Smooth muscle cell (in vitro differentiated cells): ENCODE measurements around the gene SAE1. TPM values are rescaled to one million over a fixed set of nuclear protein-coding genes. Genes with fewer than 3 reads are reported as not detected.

Source experiments
- DNase-seq: peaks from one replicate; lab custom pipeline; 2025; ENCODE audit not compliant: unreplicated experiment; lab: John Stamatoyannopoulos, UW
- H2AFZ ChIP-seq: fragments of 200-600 bp; sonication (generic); 2 replicates; pipeline ENCODE4 v1.6.0; 2016; ENCODE audit warnings: antibody characterized with exemption, low read depth, mild to moderate bottlenecking
- H3F3A ChIP-seq: fragments of 200-600 bp; sonication (generic); 2 replicates; pipeline ENCODE4 v1.6.0; 2017; ENCODE audit warnings: antibody characterized with exemption, low read depth
- H3K27ac ChIP-seq: fragments of 200-600 bp; sonication (generic); 2 replicates; pipeline ENCODE4 v1.5.1; 2016; ENCODE audit warnings: low read depth, mild to moderate bottlenecking
- H3K27me3 ChIP-seq: fragments of 200-600 bp; sonication (generic); 2 replicates; pipeline ENCODE4 v1.6.1; 2016; ENCODE audit warnings: low read depth, mild to moderate bottlenecking
- H3K36me3 ChIP-seq: fragments of 200-600 bp; sonication (generic); 2 replicates; pipeline ENCODE4 v1.5.1; 2016; ENCODE audit warnings: low read depth
- H3K4me1 ChIP-seq: fragments of 200-600 bp; sonication (generic); 2 replicates; pipeline ENCODE4 v1.5.1; 2016; ENCODE audit warnings: low read depth
- H3K4me2 ChIP-seq: fragments of 200-600 bp; sonication (generic); 2 replicates; pipeline ENCODE4 v1.6.0; 2016; ENCODE audit warnings: mild to moderate bottlenecking
- H3K4me3 ChIP-seq: fragments of 200-600 bp; sonication (generic); 2 replicates; pipeline ENCODE4 v1.5.1; 2016; ENCODE audit warnings: mild to moderate bottlenecking
- H3K79me2 ChIP-seq: fragments of 200-600 bp; sonication (generic); 2 replicates; pipeline ENCODE4 v1.6.0; 2016; ENCODE audit warnings: low read depth, mild to moderate bottlenecking
- H3K9ac ChIP-seq: fragments of 200-600 bp; sonication (generic); 2 replicates; pipeline ENCODE4 v1.6.0; 2016; ENCODE audit warnings: low read depth
- H3K9me3 ChIP-seq: fragments of 200-600 bp; sonication (generic); replicated peaks from 2 replicates; pipeline ENCODE4 v1.5.1; 2016; ENCODE audit warnings: low read depth
- H4K20me1 ChIP-seq: fragments of 200-600 bp; sonication (generic); 2 replicates; pipeline ENCODE4 v1.6.0; 2016; ENCODE audit warnings: low read depth
- CTCF ChIP-seq: fragments of 200-600 bp; sonication (generic); IDR thresholded peaks from 2 replicates; pipeline ENCODE4 v1.5.1; 2017; ENCODE audit warnings: borderline replicate concordance, mild to moderate bottlenecking, antibody characterized with exemption; ENCODE audit not compliant: insufficient read depth, poor library complexity, severe bottlenecking
- WGBS: methylation state at CpG from one replicate; pipeline ENCODE4 v1.1.7; 2016; ENCODE audit warnings: low lambda C conversion rate; 5-methylcytosine and 5-hydroxymethylcytosine counted together
- polyA plus RNA-seq: library from polyadenylated mRNA; unstranded; fragments of >200 nt; fragmentation: Nextera tagmentation; extraction: Ambion mirVana; gene quantifications from 2 replicates; pipeline ENCODE4 v1.2.1, GENCODE V29; 2016
- total RNA-seq: library from RNA; depleted of rRNA; stranded (reverse); fragments of >200 nt; gene quantifications from 2 replicates; pipeline ENCODE4 v1.2.3, GENCODE V29; 2014

SAE1 gene
- total and polyA plus RNA-seq, 2 experiments from 2014 or later, result 65.9 to 89.4 TPM

DNA sequence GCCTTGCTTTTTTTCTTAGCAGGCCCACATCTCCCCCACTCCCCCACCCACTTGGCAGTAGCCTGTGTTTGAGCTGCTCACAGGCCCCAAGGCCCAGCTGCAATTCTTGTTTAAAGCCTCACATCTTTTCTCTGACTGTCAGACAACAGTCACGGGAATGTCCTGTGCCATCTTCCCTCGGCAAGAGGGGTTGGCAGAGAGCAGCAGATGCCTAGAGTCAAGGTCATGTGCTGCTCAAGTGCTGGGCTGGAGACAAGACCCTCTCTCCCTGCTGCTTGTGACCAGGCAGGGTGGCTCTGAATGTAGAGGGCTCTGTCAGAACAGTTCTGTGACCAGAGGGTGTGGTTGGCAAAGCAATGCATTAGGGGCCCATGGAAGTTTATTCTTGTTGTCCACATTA is 53.0 kb downstream of the SAE1 start:
- Histone ChIP-seq H3K4me2 (no peak overlapping the region), H2AFZ (no peak overlapping the region), H3K36me3 (peaks cover 6% of the 10 kb centered on the region), H3K9ac (no peak overlapping the region), H3F3A (no peaks in the 10 kb centered on the region), H3K27me3 (no peaks in the 10 kb centered on the region), H3K79me2 (no peaks in the 10 kb centered on the region), H3K9me3 (no peaks in the 10 kb centered on the region), H3K4me3 (no peak overlapping the region), H4K20me1 (peaks cover 4% of the 10 kb centered on the region), H3K4me1 (no peaks in the 10 kb centered on the region), H3K27ac (no peak overlapping the region)
- TF ChIP-seq CTCF, result no peak
- 94% methylated on average over 2 of the region's 2 CpGs for WGBS
- DNase-seq, result no peak

- H3K4me3 ChIP-seq, result no peak overlapping the region
- H3K4me1 ChIP-seq, result peaks cover 7% of the 10 kb centered on the region
- no peak for TF ChIP-seq CTCF
- no peaks in the 10 kb centered on the region for H4K20me1 ChIP-seq
- H2AFZ ChIP-seq, result no peak overlapping the region
- H3K9me3 ChIP-seq, result no peaks in the 10 kb centered on the region
- DNase-seq, result no peak
- 80% methylated on average over 17 of the region's 17 CpGs for WGBS
- no peaks in the 10 kb centered on the region for H3K27me3 ChIP-seq
- H3F3A ChIP-seq, result peaks cover 11% of the 10 kb centered on the region
- no peak overlapping the region for H3K27ac ChIP-seq
- H3K4me2 ChIP-seq, result no peak overlapping the region
- H3K36me3 ChIP-seq, result no peaks in the 10 kb centered on the region
- no peak overlapping the region for H3K9ac ChIP-seq
- no peaks in the 10 kb centered on the region for H3K79me2 ChIP-seq
Observed at GRCh38 chr19:47186446-47187334, 56.1 kb downstream of the SAE1 start.

GRCh38 chr19:47187335-47187655 is 56.7 kb downstream of the SAE1 start:
- peaks cover 11% of the 10 kb centered on the region for H3F3A ChIP-seq
- H3K36me3 ChIP-seq, result no peaks in the 10 kb centered on the region
- H2AFZ ChIP-seq, result no peak overlapping the region
- H3K79me2 ChIP-seq, result no peaks in the 10 kb centered on the region
- H3K27me3 ChIP-seq, result no peaks in the 10 kb centered on the region
- H3K27ac ChIP-seq, result no peak overlapping the region
- no peak for TF ChIP-seq CTCF
- peaks cover 7% of the 10 kb centered on the region for H3K4me1 ChIP-seq
- H4K20me1 ChIP-seq, result no peaks in the 10 kb centered on the region
- no peak overlapping the region for H3K4me3 ChIP-seq
- H3K9me3 ChIP-seq, result no peaks in the 10 kb centered on the region
- WGBS, result 48% methylated on average over 2 of the region's 2 CpGs
- H3K9ac ChIP-seq, result no peak overlapping the region
- no peak for DNase-seq
- H3K4me2 ChIP-seq, result no peak overlapping the region

DNA sequence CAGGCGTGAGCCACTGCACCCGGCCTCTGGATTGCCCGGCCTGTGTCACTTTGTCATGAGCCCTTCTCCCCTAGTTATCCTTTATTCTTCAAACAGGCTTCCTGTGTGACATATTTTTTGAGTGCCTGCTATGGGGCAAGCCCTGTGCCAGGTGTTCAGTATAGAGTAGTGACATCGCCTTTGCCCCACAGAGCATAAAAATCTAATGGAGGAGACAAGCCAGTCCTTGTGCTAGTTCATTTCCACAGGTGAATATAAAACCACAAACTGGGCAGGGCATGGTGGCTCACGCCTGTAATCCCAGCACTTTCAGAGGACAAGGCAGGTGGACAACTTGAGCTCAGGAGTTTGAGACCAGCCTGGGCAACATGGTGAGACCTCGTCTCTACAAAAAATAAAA is 57.2 kb downstream of the SAE1 start:
- H3K27me3 ChIP-seq, result no peaks in the 10 kb centered on the region
- TF ChIP-seq CTCF, result no peak
- H3K9ac ChIP-seq, result no peak overlapping the region
- H3K4me2 ChIP-seq, result no peak overlapping the region
- no peak overlapping the region for H2AFZ ChIP-seq
- no peak overlapping the region for H3K4me3 ChIP-seq
- no peak for DNase-seq
- 96% methylated on average over 6 of the region's 6 CpGs for WGBS
- no peaks in the 10 kb centered on the region for H3K36me3 ChIP-seq
- H3K9me3 ChIP-seq, result no peaks in the 10 kb centered on the region
- peaks cover 11% of the 10 kb centered on the region for H3F3A ChIP-seq
- H4K20me1 ChIP-seq, result no peaks in the 10 kb centered on the region
- peaks cover 7% of the 10 kb centered on the region for H3K4me1 ChIP-seq
- no peak overlapping the region for H3K27ac ChIP-seq
- H3K79me2 ChIP-seq, result no peaks in the 10 kb centered on the region
